Stimulated activated CD4-positive, alpha-beta T cell treated with anti-CD3 and anti-CD28 coated beads, Interleukin-1b, Interleukin-23, amount 100 ng/mL, for 4 hours (primary cell): ENCODE measurements around the gene ATF4.
"Not testable (repeated sequence)": the region's sequence is repeated elsewhere in the genome, so short reads cannot be mapped to it uniquely, and the experiment has no call there.

ENCODE experiments used
- DNase-seq, 2 donors: peaks; one replicate each; pipeline ENCODE4 v3.0.0-alpha.2; 2020; ENCODE audit warnings: low read depth in 2 of 2

The ATF4 gene

DNA sequence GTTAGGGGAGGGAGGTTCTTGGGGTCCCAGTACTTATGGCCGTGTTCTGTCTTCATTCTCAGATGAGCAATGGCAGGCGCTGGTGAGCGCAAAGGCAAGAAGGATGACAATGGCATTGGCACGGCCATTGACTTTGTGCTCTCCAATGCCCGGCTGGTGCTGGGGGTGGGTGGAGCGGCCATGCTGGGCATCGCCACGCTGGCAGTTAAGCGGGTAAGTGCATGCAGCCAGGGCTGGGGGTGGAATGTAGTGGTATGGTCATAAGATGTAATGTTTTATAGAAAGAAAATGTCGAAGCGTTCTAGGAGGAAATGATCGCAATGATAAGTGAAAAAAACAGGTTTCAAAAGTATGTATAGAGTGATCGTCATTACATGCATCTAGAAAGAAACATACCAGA lies 9.1 kb upstream of the ATF4 start:
- DNase-seq = no peak

DNA sequence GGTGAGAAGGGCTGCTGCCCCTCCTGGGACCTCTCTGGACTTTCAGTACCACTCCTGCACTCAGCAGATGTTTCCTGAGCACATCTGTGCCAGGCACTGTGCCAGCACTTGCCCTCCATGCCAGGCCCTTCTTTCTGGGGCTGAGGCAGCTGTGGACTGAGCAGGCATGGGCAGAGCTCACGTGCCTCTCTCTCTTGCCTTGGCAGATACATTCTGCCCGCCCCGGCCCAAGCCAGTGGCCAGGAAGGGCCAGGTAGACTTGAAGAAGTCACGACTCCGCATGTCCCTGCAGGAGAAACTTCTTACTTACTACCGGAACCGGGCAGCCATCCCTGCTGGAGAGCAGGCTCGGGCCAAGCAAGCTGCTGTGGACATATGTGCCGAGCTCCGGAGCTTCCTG lies 8.3 kb upstream of the ATF4 start:
- no peak for DNase-seq

DNA sequence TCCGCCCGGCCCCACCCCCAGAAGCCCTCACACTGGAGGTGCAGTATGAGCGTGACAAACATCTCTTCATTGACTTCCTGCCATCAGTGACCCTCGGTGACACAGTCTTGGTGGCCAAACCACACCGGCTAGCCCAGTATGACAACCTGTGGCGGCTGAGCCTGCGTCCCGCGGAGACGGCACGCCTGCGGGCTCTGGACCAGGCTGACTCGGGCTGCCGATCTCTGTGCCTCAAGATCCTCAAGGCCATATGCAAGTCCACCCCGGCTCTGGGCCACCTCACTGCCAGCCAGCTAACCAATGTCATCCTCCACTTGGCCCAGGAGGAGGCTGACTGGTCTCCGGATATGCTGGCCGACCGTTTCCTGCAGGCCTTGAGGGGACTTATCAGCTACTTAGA lies 6.6 kb upstream of the ATF4 start:
- no peak for DNase-seq

GRCh38 chr22:39514373-39514973 lies 5.9 kb upstream of the ATF4 start:
- DNase-seq = peak in 1 of 2 donors; percentile 51

DNA sequence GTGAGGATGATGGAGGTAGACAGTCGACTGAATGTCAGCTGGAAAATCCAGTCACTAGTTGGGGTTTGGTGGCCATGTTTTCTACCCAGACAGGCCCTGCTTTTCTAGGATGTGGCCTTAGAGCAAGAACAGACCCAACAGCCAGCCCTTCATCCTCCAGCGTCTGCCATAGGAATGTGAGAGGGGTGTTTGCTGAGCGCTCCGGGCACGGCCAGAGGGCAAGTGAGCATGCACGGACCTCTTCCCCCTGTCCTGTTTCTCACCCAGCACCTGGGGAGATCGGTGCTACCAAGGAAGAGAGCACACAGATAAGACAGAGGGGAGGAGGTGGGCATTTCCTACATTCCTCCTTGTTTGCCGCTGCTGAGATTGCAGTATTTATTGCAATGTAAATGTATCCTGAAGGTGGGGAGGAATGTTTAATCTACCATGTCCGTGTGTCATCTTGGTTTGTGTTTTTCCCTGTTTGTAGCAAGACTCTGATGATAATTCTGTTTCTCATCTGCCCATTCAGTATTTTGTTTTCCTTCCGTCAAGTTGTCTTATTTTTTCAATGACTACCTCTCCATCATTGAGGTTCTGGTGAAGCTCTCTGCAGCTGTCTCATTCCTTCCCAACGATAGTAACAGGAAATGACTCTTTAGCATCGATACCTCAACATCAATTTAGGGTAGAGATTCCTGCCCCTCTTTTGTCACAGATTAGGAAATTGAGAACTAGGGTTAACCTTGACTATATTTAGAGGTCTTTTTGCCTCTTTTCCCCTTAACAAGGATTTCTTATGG lies 4.9 kb upstream of the ATF4 start:
- no peak for DNase-seq

DNA sequence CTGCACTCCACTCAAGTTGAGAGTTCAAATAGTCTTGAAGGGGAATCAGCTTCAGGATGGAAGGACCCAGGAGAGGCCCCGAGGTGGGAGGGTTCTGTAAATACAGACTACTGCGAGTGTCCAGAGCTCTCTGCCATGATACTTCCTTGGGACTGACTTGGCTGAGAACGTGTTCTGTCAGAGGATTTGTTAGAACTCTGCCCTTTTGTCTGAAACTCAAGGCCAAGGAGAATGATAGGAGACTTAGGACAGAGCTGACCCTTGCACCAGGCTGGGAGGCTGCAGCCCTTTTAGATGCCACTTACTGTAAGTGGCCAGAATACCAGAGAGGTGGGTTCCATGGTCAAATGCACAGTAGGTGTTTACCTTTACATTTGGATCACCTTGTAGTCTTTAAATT lies 2.9 kb upstream of the ATF4 start:
- DNase-seq = no peak

DNA sequence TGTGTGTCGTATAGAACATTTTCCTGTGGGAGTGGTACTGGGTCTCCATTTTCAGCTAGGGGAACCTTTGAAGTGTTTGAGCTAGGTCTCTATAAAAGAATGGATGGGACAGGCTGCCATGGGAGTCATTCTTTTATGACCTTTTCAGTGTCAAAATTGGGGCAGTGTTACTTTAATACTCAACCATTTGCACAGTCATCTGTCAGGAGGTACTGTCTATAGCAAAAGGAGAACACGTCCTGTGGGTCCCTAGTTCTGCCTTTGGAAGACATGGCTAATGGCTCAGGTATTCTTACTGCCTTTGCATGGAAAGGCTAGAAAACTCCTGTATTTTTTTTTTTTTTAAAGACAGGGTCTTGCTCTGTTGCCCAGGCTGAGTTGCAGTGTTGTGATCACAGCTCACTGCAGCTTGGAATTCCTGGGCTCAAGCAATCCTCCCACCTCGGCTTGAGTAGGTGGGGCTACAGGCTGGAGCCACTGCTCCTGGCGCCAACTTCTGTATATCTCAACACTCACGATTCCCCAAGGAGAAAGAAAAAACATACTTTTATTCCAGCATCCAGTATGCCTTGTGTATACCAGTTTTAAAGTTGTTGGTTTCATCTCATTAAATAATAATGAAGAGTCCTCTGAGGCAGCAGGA lies 2.1 kb upstream of the ATF4 start:
- no peak for DNase-seq

DNA sequence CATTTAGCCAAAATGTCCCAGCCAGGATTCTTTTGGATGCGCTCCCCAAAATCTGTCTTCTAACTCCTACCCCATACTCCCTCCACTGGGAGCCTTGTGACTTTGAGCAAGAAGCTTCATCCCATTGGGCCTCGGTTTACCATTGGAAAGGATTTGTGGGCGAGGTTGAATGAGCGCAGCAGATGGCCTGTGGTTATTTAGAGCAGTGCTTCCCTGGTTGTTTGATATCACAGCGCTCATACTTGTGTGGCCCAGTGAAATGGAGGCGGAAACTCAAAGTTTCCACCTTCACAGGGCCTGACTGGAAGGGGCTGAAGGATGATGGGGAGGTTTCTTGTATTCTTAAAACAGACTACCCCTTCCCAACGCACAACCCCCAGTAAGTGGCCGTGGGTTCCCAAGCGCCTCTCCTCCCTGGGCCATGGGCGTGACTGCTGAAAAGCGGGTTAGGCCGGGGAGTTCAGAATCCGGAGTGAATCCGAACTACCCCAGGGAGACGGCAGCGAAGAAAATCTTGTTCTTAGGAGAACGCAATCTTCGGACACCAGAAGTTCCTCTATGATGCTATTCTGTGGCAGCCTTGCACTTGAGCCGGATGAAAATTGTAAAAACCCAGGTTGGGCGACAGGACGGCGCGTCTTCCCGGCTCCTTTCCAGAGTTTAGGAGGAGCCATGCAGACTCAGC lies 1.2 kb upstream of the ATF4 start:
- no peak for DNase-seq

- DNase-seq = peak; percentile 89 to 94
Observed at GRCh38 chr22:39519681-39520225, 609 bp upstream of the ATF4 start.

DNA sequence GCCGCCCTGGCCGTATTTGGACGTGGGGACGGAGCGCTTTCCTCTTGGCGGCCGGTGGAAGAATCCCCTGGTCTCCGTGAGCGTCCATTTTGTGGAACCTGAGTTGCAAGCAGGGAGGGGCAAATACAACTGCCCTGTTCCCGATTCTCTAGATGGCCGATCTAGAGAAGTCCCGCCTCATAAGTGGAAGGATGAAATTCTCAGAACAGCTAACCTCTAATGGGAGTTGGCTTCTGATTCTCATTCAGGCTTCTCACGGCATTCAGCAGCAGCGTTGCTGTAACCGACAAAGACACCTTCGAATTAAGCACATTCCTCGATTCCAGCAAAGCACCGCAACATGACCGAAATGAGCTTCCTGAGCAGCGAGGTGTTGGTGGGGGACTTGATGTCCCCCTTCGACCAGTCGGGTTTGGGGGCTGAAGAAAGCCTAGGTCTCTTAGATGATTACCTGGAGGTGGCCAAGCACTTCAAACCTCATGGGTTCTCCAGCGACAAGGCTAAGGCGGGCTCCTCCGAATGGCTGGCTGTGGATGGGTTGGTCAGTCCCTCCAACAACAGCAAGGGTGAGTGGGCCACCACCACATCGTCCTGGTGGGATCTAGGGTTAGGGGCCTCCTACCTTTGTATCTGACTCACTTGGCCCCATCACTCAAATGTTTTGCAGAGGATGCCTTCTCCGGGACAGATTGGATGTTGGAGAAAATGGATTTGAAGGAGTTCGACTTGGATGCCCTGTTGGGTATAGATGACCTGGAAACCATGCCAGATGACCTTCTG lies 934 bp downstream of the ATF4 start:
- DNase-seq = not testable (repeated sequence)

DNA sequence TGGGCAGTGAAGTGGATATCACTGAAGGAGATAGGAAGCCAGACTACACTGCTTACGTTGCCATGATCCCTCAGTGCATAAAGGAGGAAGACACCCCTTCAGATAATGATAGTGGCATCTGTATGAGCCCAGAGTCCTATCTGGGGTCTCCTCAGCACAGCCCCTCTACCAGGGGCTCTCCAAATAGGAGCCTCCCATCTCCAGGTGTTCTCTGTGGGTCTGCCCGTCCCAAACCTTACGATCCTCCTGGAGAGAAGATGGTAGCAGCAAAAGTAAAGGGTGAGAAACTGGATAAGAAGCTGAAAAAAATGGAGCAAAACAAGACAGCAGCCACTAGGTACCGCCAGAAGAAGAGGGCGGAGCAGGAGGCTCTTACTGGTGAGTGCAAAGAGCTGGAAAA lies 1.7 kb downstream of the ATF4 start:
- DNase-seq = not testable (repeated sequence)

- DNase-seq = no peak
Observed at GRCh38 chr22:39522567-39523300, 2.4 kb downstream of the ATF4 start.

DNA sequence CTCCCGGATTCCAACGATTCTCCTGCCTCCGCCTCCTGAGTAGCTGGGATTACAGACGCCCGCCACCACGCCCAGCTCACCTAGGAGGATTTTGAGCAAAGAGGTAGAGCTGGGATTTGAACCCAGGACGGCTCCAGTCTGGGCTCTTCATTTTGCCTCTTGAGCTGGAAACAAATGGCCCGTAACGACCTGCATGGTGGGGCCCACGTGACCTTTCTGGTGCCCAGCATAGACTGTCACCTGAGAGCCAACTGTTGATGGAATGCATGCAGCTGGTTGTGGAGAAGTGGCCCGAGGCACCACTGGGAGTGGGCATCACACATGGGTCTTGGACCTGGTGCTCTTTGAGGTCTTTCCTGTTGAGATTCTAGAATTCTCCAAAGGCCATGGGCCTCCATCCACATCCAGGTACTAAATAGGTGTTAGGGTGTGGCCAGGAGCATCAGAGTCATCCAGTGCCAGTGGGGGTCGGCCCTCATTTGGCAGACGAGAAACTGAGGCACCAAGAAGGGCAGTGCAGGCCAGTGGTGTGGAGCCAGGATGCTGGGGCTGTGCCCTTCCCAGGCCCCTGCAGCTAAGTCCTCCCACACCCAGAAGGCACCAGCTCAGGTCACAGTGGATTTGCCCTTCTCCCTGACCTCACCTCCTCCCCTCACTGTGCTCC lies 3.9 kb downstream of the ATF4 start:
- no peak for DNase-seq

- DNase-seq = no peak
Observed at GRCh38 chr22:39524753-39525657, 4.6 kb downstream of the ATF4 start.

- no peak for DNase-seq
Observed at GRCh38 chr22:39525658-39525975, 5.3 kb downstream of the ATF4 start.

GRCh38 chr22:39526736-39527171 lies 6.4 kb downstream of the ATF4 start:
- DNase-seq = no peak

- DNase-seq = no peak
Observed at GRCh38 chr22:39527481-39527961, 7.2 kb downstream of the ATF4 start.

DNA sequence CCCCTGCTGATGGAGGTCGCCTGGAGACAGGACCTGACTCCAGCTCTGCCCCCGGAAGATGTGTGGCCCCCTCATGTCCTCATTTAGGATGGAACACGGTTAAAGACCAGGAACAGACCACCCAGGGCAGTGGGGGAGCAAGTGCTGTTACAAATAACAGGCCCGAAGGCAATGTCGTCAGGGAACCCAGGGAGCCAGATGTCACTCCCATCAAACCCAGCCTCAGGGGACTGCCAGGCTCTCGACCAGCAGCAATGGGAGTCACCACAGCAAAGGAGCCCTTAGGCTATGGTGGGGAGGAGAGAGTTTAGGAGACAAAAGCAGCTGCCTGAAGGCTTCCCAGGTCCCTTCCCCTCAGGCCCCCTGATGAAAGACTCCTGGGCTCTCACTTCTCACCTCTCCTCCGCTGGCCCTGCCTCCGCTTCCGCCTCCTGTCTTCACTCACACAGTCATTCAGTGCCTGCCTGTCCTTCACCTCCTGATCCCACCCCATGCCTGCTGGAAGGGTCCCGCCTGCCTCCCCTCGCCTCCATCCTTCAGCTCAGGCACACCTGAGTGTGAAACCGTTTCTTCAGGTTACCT lies 7.8 kb downstream of the ATF4 start:
- DNase-seq = no peak
